MG63 (cell line): ENCODE results near the gene LMO4. TPM values are rescaled to one million over a fixed set of nuclear protein-coding genes. Genes with fewer than 3 reads are reported as not detected.

ENCODE experiments used
- DNase-seq: peaks from one replicate; pipeline ENCODE4 v3.0.0-alpha.2; 2020
- H3K27me3 ChIP-seq: fragments of 250-450 bp; sonication (Bioruptor Pico); 2 replicates; pipeline ENCODE4 v1.5.1; 2020; ENCODE audit warnings: mild to moderate bottlenecking, moderate library complexity
- H3K36me3 ChIP-seq: fragments of 250-450 bp; sonication (Bioruptor Pico); 2 replicates; pipeline ENCODE4 v1.5.1; 2020; ENCODE audit warnings: mild to moderate bottlenecking, moderate library complexity
- H3K4me3 ChIP-seq: fragments of 250-450 bp; sonication (Bioruptor Pico); 2 replicates; pipeline ENCODE4 v1.5.1; 2020; ENCODE audit warnings: mild to moderate bottlenecking, moderate library complexity
- H3K9me3 ChIP-seq: fragments of 250-450 bp; sonication (Bioruptor Pico); 2 replicates; pipeline ENCODE4 v1.5.1; 2020; ENCODE audit warnings: mild to moderate bottlenecking, moderate library complexity
- total RNA-seq: library from RNA; depleted of rRNA; stranded (reverse); fragments of >200 nt; shearing (Covaris generic); gene quantifications from 2 replicates; pipeline ENCODE4 v1.2.3, GENCODE V29; 2014; ENCODE audit warnings: low replicate concordance

The LMO4 gene
- total RNA-seq, 1 experiment from 2014 or later, result 57.4 TPM

- H3K9me3 ChIP-seq, result no peaks in the 10 kb centered on the region
- H3K4me3 ChIP-seq, result no peak overlapping the region
- H3K27me3 ChIP-seq, result no peaks in the 10 kb centered on the region
- peaks cover 44% of the 10 kb centered on the region for H3K36me3 ChIP-seq
- DNase-seq, result no peak
These were observed 8.9 kb downstream of the LMO4 start for GRCh38 chr1:87337606-87338005.

GRCh38 chr1:87338566-87338965 is 9.9 kb downstream of the LMO4 start:
- no peak overlapping the region for H3K4me3 ChIP-seq
- H3K36me3 ChIP-seq, result peaks cover 50% of the 10 kb centered on the region
- DNase-seq, result no peak
- no peaks in the 10 kb centered on the region for H3K27me3 ChIP-seq
- H3K9me3 ChIP-seq, result no peaks in the 10 kb centered on the region

DNA sequence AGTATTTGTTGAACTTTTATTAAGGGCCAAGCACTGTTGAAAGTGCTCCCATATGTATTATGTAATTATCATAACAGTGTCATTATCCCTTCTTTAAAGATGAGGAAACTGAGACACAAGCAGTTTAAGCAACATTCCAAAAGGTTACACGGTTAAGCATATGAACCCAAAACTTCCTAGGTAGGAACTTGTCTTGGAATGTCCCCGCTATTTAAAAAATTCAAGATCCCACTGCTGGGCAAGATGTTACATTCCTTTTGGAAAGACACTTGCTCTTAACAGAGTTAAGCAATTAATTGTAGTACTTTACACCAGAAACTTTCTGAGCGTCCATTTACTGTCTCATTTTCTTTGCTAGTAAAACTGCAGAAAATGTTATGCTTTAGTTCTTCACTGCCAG is 15.6 kb downstream of the LMO4 start:
- DNase-seq, result no peak
- H3K4me3 ChIP-seq, result no peak overlapping the region
- H3K9me3 ChIP-seq, result no peaks in the 10 kb centered on the region
- H3K27me3 ChIP-seq, result no peaks in the 10 kb centered on the region
- peaks cover 68% of the 10 kb centered on the region for H3K36me3 ChIP-seq

GRCh38 chr1:87346130-87346814 is 17.6 kb downstream of the LMO4 start:
- Histone ChIP-seq H3K36me3 (peaks cover 47% of the 10 kb centered on the region), H3K9me3 (no peaks in the 10 kb centered on the region), H3K27me3 (no peaks in the 10 kb centered on the region), H3K4me3 (no peak overlapping the region)
- no peak for DNase-seq

DNA sequence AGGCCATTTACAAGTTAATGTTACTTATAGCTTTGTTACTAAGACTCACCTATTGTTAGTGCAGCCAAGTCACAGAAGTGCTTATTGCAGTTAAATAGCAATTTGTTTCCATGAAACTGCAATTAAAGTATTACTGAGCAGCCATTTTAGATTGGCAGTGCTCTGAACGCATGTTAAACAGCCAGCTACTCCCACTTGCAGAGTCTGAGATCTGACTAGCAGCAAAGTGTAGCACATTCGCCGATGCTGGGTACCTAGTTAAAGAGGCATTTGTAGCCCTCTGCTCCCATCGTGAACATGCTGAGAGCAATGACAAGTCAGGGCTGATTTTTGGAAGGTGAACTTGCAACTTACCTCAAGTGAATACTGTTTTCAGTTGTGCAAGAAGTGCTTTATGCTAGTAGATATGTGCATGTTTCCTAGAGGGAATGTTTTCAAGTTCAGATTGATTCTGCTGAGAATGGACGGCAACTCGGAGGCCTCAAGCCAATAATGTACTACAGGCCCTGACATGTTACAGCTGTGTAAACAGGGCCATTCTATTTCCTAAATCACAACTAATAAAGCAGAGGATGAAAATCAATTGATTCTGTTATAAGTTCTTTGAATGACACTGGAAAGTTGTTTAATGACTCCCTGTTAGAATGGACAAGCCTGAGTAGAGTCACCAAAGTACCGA is 19.8 kb downstream of the LMO4 start:
- DNase-seq, result no peak

DNA sequence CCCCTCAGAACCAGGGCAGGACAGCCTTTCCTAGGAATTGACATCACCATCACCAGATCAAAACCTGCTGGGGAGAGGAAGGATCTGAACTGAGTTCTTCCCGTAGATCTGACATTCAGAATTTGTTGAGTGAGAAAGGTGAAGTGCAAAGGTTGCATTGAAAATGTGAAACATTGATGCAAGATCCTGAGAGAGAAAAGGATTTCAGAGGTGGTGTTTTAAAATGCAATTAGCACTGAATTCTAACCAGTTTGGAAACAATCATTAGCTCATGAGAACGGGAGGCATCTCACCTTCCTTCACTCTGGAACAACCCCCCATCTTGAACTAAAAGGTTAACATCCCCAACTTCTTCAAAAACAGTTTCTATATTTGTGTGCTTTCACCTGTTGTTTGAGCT is 20.4 kb downstream of the LMO4 start:
- Histone ChIP-seq H3K27me3 (no peaks in the 10 kb centered on the region), H3K9me3 (no peaks in the 10 kb centered on the region), H3K4me3 (no peak overlapping the region), H3K36me3 (peaks cover 21% of the 10 kb centered on the region)
- no peak for DNase-seq

More for the DNA sequence above, 19.8 kb downstream of the LMO4 start:
- Histone ChIP-seq H3K9me3 (no peaks in the 10 kb centered on the region), H3K36me3 (peaks cover 26% of the 10 kb centered on the region), H3K4me3 (no peak overlapping the region), H3K27me3 (no peaks in the 10 kb centered on the region)

DNA sequence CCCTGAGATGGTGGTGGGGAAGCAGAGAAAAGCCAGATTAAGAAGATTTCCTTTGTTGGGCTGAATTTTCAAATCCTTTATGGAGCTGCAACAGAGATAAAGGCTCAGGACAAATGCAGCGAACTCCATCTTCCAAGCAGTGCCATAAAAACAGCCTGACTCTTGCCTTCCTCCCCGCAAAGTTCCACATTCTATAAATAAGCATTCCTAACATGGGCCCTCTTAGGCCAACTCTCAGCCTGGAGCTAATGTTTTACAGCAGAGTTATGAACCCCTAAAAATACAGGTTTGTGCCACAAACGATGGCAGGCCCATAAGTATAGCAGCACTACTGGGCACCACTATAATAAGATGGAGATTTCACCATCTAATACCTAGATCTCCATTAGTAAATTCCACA is 27.2 kb downstream of the LMO4 start:
- H3K36me3 ChIP-seq, result no peaks in the 10 kb centered on the region
- H3K9me3 ChIP-seq, result no peaks in the 10 kb centered on the region
- H3K4me3 ChIP-seq, result no peak overlapping the region
- DNase-seq, result no peak
- H3K27me3 ChIP-seq, result no peaks in the 10 kb centered on the region

DNA sequence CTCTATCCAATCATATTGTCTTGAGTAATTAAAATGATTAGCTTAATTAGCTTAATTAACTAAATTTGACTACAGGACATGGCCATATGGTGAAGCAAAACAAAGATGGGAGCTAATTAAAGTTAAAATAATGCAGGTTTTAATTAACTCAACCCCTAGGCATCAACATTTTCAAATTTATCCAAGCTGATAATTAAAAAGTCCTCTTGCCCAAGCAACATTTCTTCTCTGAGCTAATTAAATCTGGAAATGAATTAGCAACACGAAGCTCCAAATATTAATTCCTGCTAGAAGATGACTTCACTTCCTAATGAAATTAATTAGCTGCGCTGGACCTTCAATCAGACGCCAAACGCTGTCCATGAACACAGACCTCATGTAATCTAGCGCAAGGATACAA is 27.9 kb downstream of the LMO4 start:
- H3K4me3 ChIP-seq, result no peak overlapping the region
- no peaks in the 10 kb centered on the region for H3K9me3 ChIP-seq
- H3K27me3 ChIP-seq, result no peaks in the 10 kb centered on the region
- DNase-seq, result no peak
- H3K36me3 ChIP-seq, result no peaks in the 10 kb centered on the region

- DNase-seq, result no peak
- Histone ChIP-seq H3K36me3 (no peaks in the 10 kb centered on the region), H3K4me3 (no peak overlapping the region), H3K27me3 (no peaks in the 10 kb centered on the region), H3K9me3 (no peaks in the 10 kb centered on the region)
These were observed 29.5 kb downstream of the LMO4 start for GRCh38 chr1:87358219-87358618.

- Histone ChIP-seq H3K36me3 (no peaks in the 10 kb centered on the region), H3K4me3 (no peak overlapping the region), H3K9me3 (no peaks in the 10 kb centered on the region), H3K27me3 (no peaks in the 10 kb centered on the region)
- DNase-seq, result no peak
These were observed 30.9 kb downstream of the LMO4 start for GRCh38 chr1:87359586-87359985.

DNA sequence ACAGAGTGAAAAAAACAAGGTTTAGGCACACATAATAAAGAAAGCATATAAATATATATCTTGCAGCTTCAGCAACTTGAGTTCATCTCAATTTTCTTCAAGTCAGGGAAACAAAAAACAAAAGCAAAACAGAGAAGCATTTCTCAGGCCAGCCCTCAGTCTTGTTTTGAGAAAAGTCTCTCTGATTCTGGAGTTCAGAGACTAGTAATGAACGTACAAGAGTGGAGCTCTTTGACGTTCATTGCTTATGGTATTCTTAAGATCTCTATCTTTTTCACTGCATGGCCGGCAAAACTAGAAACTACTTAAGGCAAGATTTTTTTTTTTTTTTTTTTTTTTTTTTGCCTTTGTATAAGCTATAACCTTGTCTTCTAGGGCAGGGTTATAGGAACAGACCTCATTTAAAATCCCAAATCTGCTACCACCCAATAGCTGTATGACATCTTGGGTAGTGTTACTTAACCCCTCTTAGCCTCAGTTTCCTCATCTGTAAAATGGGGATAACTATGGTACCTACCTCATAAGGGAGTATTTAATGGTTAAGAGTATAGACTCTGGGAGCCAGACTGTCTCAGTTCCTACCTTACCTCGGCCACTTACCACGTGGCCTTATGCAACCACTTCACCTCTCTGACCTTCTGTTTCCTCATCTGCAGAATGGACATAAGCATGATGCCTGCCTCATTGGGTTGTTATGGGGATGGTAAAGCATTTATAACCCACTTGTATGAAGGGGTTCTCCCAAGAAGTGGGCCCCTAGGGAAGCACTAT is 33.6 kb downstream of the LMO4 start:
- Histone ChIP-seq H3K9me3 (no peaks in the 10 kb centered on the region), H3K36me3 (no peaks in the 10 kb centered on the region), H3K4me3 (no peak overlapping the region), H3K27me3 (no peaks in the 10 kb centered on the region)
- DNase-seq, result no peak

- H3K9me3 ChIP-seq, result no peaks in the 10 kb centered on the region
- H3K36me3 ChIP-seq, result no peaks in the 10 kb centered on the region
- H3K27me3 ChIP-seq, result no peaks in the 10 kb centered on the region
- no peak overlapping the region for H3K4me3 ChIP-seq
- no peak for DNase-seq
These were observed 34.2 kb downstream of the LMO4 start for GRCh38 chr1:87362834-87363426.

GRCh38 chr1:87367549-87367948 is 38.9 kb downstream of the LMO4 start:
- Histone ChIP-seq H3K36me3 (no peaks in the 10 kb centered on the region), H3K27me3 (no peaks in the 10 kb centered on the region), H3K9me3 (no peaks in the 10 kb centered on the region), H3K4me3 (no peak overlapping the region)
- no peak for DNase-seq

DNA sequence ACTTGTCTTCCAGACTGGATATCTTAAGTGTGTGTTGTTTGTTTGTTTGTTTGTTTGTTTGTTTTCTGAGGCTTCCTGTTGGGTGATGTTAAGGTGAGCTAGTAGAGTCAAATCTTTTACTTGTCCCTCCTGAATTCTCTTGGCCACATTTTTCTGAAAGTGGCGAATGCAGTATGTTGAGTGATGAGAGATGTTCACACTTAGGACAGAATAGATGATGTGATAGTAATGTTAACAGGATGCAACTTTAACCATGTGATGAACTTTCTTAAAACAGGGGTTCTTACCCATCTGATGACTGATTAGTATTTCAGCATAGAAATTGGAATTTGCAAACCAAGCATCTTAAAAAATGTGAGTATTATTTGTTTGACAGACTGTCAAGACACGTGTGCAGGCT is 40.2 kb downstream of the LMO4 start:
- Histone ChIP-seq H3K36me3 (no peaks in the 10 kb centered on the region), H3K9me3 (no peaks in the 10 kb centered on the region), H3K4me3 (no peak overlapping the region), H3K27me3 (no peaks in the 10 kb centered on the region)
- DNase-seq, result no peak

DNA sequence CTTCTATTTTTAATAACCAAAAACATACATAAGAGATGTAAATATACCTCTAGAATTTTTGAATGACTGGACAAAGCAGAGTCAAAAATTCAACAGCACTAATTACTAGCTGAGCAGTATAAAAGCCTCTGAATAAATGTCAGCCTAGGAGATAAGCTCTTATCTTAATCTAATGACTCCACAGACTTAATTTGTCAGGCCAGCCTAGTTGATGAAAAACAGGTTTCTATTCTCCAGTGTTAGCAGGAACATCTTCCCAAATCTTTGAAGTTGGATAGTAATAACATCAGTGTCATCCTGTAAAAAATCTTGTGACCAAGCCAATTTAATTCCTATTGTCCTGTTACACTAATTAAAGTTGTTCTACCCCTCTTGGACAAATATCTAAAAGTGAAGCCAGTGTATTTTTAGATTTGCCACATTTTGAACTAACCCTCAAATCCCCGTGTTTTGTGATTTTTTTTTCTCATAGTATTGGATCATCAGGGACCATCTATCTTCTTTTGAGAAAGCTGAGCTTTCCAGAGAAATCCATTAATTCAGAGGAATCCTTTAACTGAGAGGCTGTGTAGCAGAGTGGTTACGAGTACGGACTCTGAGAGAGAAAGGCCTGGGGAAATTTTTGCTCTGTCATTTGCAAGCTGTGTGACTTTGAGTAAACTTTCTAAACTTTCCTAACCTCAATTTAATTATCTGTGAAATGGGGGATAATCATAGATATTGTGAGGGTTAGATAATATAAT is 41.2 kb downstream of the LMO4 start:
- Histone ChIP-seq H3K4me3 (no peak overlapping the region), H3K36me3 (no peaks in the 10 kb centered on the region), H3K9me3 (no peaks in the 10 kb centered on the region), H3K27me3 (no peaks in the 10 kb centered on the region)
- no peak for DNase-seq

GRCh38 chr1:87370544-87370943 is 41.9 kb downstream of the LMO4 start:
- no peak for DNase-seq
- Histone ChIP-seq H3K27me3 (no peaks in the 10 kb centered on the region), H3K4me3 (no peak overlapping the region), H3K9me3 (no peaks in the 10 kb centered on the region), H3K36me3 (no peaks in the 10 kb centered on the region)

DNA sequence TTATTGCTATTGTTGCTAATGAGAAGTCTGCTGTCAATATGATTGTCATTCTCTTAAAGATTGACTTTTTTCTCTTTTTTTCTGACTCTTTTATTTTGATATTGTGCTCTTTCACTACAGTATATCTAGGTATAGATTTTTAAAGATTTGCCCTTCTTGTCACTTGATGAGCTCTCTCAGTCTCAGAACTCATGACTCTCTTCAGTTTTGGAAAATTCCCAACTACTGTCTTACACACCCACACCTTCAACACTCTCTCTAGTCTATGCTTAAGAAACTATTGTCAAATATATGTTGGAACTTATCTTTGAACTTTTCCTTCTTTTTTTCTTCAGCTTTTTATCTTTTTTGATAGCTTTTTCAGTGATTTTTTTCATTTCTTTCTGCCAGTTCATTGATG is 50.6 kb downstream of the LMO4 start:
- Histone ChIP-seq H3K9me3 (0 out of 2 replicates have a peak, but pooled peaks cover 6% of the 10 kb centered on the region), H3K4me3 (no peak overlapping the region), H3K27me3 (no peaks in the 10 kb centered on the region), H3K36me3 (no peaks in the 10 kb centered on the region)
- no peak for DNase-seq
